ENCODE measurements around the gene FANCE. TPM values are rescaled to one million over a fixed set of nuclear protein-coding genes. Genes with fewer than 3 reads are reported as not detected.

Gene FANCE
- total and polyA plus RNA-seq, 9 of the 15 experiments (the other 6 are each of a cell fraction or from before 2014, with no cell fraction given), result 5.7 to 30.2 (median 17.0) TPM

GRCh38 chr6:35496841-35497570, 44.9 kb downstream of the FANCE start, which contains the start of gene TEAD3 (continued):
- no peak for TF ChIP-seq ZC3H11A (IDR thresholded peaks at IDR 0.05; ENCODE audit: low read depth, low read length)
- TF ChIP-seq HLTF (IDR thresholded peaks at IDR 0.05), result no peak
- TF ChIP-seq EHMT2 (IDR thresholded peaks at IDR 0.05), result no peak
- no peak for TF ChIP-seq POLR3G (IDR thresholded peaks at IDR 0.05; ENCODE audit: extremely low read depth, insufficient read length, insufficient replicate concordance)
- TF ChIP-seq ILF3 (IDR thresholded peaks at IDR 0.05; ENCODE audit: borderline replicate concordance), result 0 out of 2 replicates have a peak, but pooled peaks have one; percentile 39
- TF ChIP-seq LEF1 (IDR thresholded peaks at IDR 0.05), result no peak
- no peak for TF ChIP-seq ZNF311 (CRISPR knock-in tag; IDR thresholded peaks at IDR 0.05)
- no peak for TF ChIP-seq ZNF740 (CRISPR knock-in tag; IDR thresholded peaks at IDR 0.05)
- TF ChIP-seq ZNF740 (tag; IDR thresholded peaks at IDR 0.05), result no peak
- TF ChIP-seq ZNF23 (CRISPR knock-in tag; IDR thresholded peaks at IDR 0.05), result no peak
- no peak for TF ChIP-seq CHCHD3 (CRISPR knock-in tag; IDR thresholded peaks at IDR 0.05)
- TF ChIP-seq ELK1 (CRISPR knock-in tag; IDR thresholded peaks at IDR 0.05), result no peak; the same call in 1 of the 2 replicates
- no peak for TF ChIP-seq EWSR1 (IDR thresholded peaks at IDR 0.05; ENCODE audit: borderline replicate concordance, low read depth, partially characterized antibody)
- TF ChIP-seq ETS2 (tag; IDR thresholded peaks at IDR 0.05; ENCODE audit: borderline replicate concordance, poor library complexity, severe bottlenecking), result no peak
- no peak for TF ChIP-seq ELF1 (tag; IDR thresholded peaks at IDR 0.05)
- TF ChIP-seq PHTF2 (CRISPR knock-in tag; IDR thresholded peaks at IDR 0.05), result no peak
- TF ChIP-seq DACH1 (IDR thresholded peaks at IDR 0.05; ENCODE audit: partially characterized antibody), result no peak
- no peak for TF ChIP-seq LCOR (CRISPR knock-in tag; IDR thresholded peaks at IDR 0.05)
- TF ChIP-seq HES1 (IDR thresholded peaks at IDR 0.05; ENCODE audit: low read depth), result no peak
- no peak for TF ChIP-seq GTF2F1 (IDR thresholded peaks at IDR 0.05; ENCODE audit: low read depth, low read length)
- TF ChIP-seq HDAC8 (tag; IDR thresholded peaks at IDR 0.05), result no peak
- peak in 1 of 2 experiments; percentile 62; a peak in 1 of 4 replicates for TF ChIP-seq SIN3A (IDR thresholded peaks at IDR 0.05; ENCODE audit: borderline replicate concordance in 2 of 2, control insufficient read depth in 1 of 2, low read depth in 2 of 2, low read length in 2 of 2)
- TF ChIP-seq BRD4 (IDR thresholded peaks at IDR 0.05), result no peak
- no peak for TF ChIP-seq ZNF280B (CRISPR knock-in tag; IDR thresholded peaks at IDR 0.05)
